Measurements from ENCODE around the gene KDM2A.

The KDM2A gene

DNA sequence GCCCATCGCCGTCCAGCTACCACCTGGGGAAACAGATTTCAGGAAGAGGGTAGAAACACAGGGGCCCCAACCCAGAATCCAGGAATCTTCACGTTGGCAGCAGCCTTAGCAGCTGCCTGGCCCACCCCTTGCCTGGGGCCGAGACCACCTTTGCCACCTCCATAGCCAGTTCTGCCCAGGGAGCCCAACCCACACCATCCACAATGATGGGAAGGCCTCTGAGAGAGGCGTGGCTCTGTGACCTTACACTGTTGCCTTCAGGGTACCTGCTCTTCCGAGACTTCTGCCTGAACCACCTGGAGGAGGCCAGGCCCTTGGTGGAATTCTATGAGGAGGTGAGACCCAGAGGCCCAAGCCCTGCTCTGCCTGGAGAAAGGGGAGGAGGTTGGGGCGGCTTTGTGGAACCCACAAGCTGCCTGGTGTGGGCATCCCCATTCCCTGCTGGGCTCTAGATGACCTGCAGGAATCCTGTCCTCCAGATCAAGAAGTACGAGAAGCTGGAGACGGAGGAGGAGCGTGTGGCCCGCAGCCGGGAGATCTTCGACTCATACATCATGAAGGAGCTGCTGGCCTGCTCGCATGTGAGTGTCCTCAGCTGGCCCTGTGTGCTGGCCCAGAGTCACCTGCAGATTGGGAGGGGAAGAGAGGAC lies 160.0 kb downstream of the KDM2A start:
- TF ChIP-seq, protein P1, sequence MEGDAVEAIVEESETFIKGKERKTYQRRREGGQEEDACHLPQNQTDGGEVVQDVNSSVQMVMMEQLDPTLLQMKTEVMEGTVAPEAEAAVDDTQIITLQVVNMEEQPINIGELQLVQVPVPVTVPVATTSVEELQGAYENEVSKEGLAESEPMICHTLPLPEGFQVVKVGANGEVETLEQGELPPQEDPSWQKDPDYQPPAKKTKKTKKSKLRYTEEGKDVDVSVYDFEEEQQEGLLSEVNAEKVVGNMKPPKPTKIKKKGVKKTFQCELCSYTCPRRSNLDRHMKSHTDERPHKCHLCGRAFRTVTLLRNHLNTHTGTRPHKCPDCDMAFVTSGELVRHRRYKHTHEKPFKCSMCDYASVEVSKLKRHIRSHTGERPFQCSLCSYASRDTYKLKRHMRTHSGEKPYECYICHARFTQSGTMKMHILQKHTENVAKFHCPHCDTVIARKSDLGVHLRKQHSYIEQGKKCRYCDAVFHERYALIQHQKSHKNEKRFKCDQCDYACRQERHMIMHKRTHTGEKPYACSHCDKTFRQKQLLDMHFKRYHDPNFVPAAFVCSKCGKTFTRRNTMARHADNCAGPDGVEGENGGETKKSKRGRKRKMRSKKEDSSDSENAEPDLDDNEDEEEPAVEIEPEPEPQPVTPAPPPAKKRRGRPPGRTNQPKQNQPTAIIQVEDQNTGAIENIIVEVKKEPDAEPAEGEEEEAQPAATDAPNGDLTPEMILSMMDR (IDR thresholded peaks at IDR 0.05; ENCODE audit: extremely low read depth, insufficient read depth, missing control alignments): no peak
- in situ Hi-C loops (cut with MboI; ENCODE audit: low pct_unique_long_range_greater_than_20kb, low sequenced_read_pairs, unreplicated experiment): no loop called here

DNA sequence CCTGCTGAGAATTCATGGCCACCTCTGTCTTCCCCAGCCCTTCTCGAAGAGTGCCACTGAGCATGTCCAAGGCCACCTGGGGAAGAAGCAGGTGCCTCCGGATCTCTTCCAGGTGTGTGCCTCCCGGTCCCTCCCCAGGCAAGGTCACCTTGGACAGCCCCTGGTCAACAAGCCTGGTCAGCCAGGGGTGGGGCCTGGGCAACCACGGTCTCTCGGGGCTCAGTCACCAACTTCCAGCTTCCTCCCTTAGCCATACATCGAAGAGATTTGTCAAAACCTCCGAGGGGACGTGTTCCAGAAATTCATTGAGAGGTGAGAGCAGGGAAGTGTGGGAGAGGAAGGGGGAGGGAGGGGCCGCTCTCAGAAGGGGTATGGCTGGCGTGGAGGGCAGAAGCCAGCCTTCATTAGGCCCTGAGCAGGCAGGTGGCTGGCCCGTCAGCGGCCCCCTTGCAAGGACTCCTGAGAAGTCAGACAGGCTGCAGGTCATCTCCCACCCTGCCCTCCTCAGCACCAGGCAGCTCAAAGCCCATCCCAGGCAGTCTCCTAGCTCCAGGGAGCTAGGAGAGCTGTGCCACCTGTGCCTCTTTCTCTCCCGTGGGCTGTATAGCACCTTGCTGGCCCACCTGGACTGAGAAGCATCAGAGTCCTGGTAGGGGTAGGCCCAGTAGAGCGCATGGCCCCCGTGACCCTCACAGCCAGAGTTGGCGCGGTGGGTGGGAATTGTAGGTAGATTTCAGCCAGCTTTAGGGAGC lies 160.7 kb downstream of the KDM2A start:
- TF ChIP-seq, protein P1 (IDR thresholded peaks at IDR 0.05; ENCODE audit: extremely low read depth, insufficient read depth, missing control alignments): no peak
- in situ Hi-C loops (cut with MboI; ENCODE audit: low pct_unique_long_range_greater_than_20kb, low sequenced_read_pairs, unreplicated experiment): no loop called here
- no peak for DNase-seq (ENCODE audit: low spot score)

More for the DNA sequence above, 160.0 kb downstream of the KDM2A start:
- no peak for DNase-seq (ENCODE audit: low spot score)

DNA sequence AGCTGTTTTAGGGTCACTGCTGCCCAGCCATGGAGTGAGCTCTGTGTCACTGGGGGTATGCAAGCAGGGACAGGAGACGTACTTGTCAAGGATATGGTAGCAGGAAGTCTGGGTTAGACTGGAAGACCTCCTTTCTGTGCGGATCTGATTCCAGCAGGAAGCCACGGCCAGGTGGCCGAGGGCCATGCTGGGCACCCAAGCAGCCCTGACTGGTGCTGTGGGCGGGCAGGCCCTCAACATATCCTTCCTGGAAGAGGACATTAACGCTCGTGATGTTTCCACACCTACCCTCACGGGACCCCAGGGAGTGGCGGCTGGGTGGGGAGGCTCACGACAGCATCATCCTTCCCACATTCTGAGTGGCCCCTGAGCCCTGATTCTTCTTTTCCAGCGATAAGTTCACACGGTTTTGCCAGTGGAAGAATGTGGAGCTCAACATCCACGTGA lies 161.3 kb downstream of the KDM2A start:
- TF ChIP-seq, protein P1 (IDR thresholded peaks at IDR 0.05; ENCODE audit: extremely low read depth, insufficient read depth, missing control alignments): no peak
- in situ Hi-C loops (cut with MboI; ENCODE audit: low pct_unique_long_range_greater_than_20kb, low sequenced_read_pairs, unreplicated experiment): no loop called here
- no peak for DNase-seq (ENCODE audit: low spot score)

DNA sequence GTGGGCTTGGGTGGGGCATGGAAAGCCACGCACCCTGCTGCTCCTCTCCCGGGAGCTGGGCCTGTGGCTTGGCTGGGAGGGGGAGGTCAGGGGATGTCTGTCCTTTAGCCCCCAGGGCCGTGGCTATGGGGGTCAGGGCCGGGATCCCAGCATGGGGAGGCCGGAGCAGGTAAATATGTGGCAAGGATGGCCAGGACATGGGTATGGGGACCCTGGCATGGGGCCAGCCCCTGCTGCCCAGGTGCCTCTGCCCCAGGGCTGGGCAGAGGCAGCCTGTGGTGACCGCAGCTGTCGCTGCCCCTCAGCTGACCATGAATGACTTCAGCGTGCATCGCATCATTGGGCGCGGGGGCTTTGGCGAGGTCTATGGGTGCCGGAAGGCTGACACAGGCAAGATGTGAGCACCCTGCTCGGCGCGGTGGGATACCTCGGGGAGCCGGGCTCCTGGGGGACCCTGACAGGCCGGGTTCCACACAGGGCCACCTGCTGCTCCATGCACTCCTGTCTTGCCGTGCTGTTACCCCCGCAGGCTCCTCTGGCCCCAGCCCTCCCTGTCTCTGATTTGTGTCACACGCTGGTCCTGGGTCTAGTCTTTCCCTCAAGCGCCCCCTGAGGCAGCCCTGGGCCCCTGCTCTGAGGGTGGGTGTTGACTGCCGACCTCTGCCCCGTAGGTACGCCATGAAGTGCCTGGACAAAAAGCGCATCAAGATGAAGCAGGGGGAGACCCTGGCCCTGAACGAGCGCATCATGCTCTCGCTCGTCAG lies 161.9 kb downstream of the KDM2A start:
- DNase-seq (ENCODE audit: low spot score): no peak
- in situ Hi-C loops (cut with MboI; ENCODE audit: low pct_unique_long_range_greater_than_20kb, low sequenced_read_pairs, unreplicated experiment): no loop called here
- TF ChIP-seq, protein P1 (IDR thresholded peaks at IDR 0.05; ENCODE audit: extremely low read depth, insufficient read depth, missing control alignments): no peak

DNA sequence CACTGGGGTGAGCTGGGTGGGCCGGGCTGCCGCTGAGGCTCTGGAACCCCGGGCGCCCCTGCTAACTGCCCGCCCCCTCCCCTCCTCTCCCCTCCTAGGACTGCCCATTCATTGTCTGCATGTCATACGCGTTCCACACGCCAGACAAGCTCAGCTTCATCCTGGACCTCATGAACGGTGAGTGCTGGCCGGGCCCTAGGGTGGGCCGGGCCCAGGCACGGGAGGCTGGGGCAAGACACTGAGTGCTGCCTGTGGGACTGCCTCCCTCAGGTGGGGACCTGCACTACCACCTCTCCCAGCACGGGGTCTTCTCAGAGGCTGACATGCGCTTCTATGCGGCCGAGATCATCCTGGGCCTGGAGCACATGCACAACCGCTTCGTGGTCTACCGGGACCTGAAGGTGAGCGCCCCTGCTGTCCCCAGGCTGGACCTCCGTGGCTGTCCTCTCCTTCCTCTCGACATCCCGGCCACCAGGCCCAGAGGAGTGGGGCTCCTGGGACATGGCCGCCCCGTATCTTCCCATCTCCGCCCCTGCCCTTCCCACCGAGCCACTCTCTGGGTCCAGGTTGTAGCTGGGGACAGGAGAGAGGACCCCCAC lies 162.6 kb downstream of the KDM2A start:
- in situ Hi-C loops (cut with MboI; ENCODE audit: low pct_unique_long_range_greater_than_20kb, low sequenced_read_pairs, unreplicated experiment): no loop called here
- TF ChIP-seq, protein P1 (IDR thresholded peaks at IDR 0.05; ENCODE audit: extremely low read depth, insufficient read depth, missing control alignments): no peak
- no peak for DNase-seq (ENCODE audit: low spot score)
